T-helper 17 cell (primary cell): ENCODE results near the gene DPRX. TPM values are rescaled to one million over a fixed set of nuclear protein-coding genes. Genes with fewer than 3 reads are reported as not detected.
"Not testable (repeated sequence)": the region's sequence is repeated elsewhere in the genome, so short reads cannot be mapped to it uniquely, and the experiment has no call there.

Source experiments
- ATAC-seq: fragments of 150-1000 bp; cut with Tn5 transposase; 2 replicates; pipeline ENCODE4 v1.10.0; 2021; ENCODE audit warnings: mild to moderate bottlenecking, moderate library complexity
- DNase-seq, 3 donors: peaks; one replicate each; pipeline versions ENCODE4 v3.0.0 to v3.0.0-alpha.2; 2020 to 2021
- H3K9me3 ChIP-seq: one replicate; pipeline ENCODE4 v1.7.0; 2013; ENCODE audit warnings: low read length, mild to moderate bottlenecking; ENCODE audit not compliant: control insufficient read depth, poor library complexity, severe bottlenecking
- H3K27ac Mint-ChIP-seq: one replicate; pipeline ENCODE4 v1.8.0; 2022; ENCODE audit warnings: mild to moderate bottlenecking, moderate library complexity, mixed read lengths
- H3K27me3 Mint-ChIP-seq: one replicate; pipeline ENCODE4 v1.8.0; 2022; ENCODE audit warnings: mixed read lengths
- H3K36me3 Mint-ChIP-seq: one replicate; pipeline ENCODE4 v1.8.0; 2022; ENCODE audit warnings: low read depth, mixed read lengths
- H3K4me1 Mint-ChIP-seq: one replicate; pipeline ENCODE4 v1.8.0; 2022; ENCODE audit warnings: mild to moderate bottlenecking, mixed read lengths
- H3K4me3 Mint-ChIP-seq: one replicate; pipeline ENCODE4 v1.8.0; 2022; ENCODE audit warnings: mild to moderate bottlenecking, moderate library complexity, mixed read lengths
- total RNA-seq, 4 donors: library from RNA in 2 of 4; stranded (reverse) in 2 of 4; gene quantifications; one replicate each; pipeline ENCODE4 v1.2.3 and lab custom pipeline; 2022 to 2026

DPRX gene
- total RNA-seq, 2 donors from 2014 or later: not detected

- DNase-seq (no peak), ATAC-seq (no peak)
- Mint-ChIP-seq H3K27me3 (no peaks in the 10 kb centered on the region), H3K4me3 (no peak overlapping the region), H3K36me3 (peaks cover 2% of the 10 kb centered on the region), H3K4me1 (no peaks in the 10 kb centered on the region), H3K27ac (no peak overlapping the region)
- no peaks in the 10 kb centered on the region for H3K9me3 ChIP-seq
These were observed 23.4 kb downstream of the DPRX start for GRCh38 chr19:53655042-53655665.

GRCh38 chr19:53657330-53657729 is 25.5 kb downstream of the DPRX start:
- no peaks in the 10 kb centered on the region for H3K27me3 Mint-ChIP-seq
- H3K9me3 ChIP-seq: no peaks in the 10 kb centered on the region
- H3K36me3 Mint-ChIP-seq: peaks cover 2% of the 10 kb centered on the region
- no peak overlapping the region for H3K4me3 Mint-ChIP-seq
- no peaks in the 10 kb centered on the region for H3K4me1 Mint-ChIP-seq
- ATAC-seq: no peak
- no peak for DNase-seq
- no peak overlapping the region for H3K27ac Mint-ChIP-seq

- Mint-ChIP-seq H3K27ac (no peak overlapping the region), H3K36me3 (peaks cover 1% of the 10 kb centered on the region), H3K4me3 (no peak overlapping the region), H3K4me1 (no peaks in the 10 kb centered on the region), H3K27me3 (no peaks in the 10 kb centered on the region)
- no peaks in the 10 kb centered on the region for H3K9me3 ChIP-seq
- DNase-seq (no peak), ATAC-seq (no peak)
These were observed 26.0 kb downstream of the DPRX start for GRCh38 chr19:53657778-53658177.

- H3K4me1 Mint-ChIP-seq: no peaks in the 10 kb centered on the region
These were observed 27.5 kb downstream of the DPRX start for GRCh38 chr19:53659292-53659691.

GRCh38 chr19:53660584-53660983 is 28.8 kb downstream of the DPRX start:
- DNase-seq: no peak
- H3K36me3 Mint-ChIP-seq: no peaks in the 10 kb centered on the region
- no peaks in the 10 kb centered on the region for H3K4me1 Mint-ChIP-seq
- H3K27me3 Mint-ChIP-seq: no peaks in the 10 kb centered on the region
- no peak for ATAC-seq
- H3K4me3 Mint-ChIP-seq: no peak overlapping the region
- no peaks in the 10 kb centered on the region for H3K9me3 ChIP-seq
- H3K27ac Mint-ChIP-seq: no peak overlapping the region

More at GRCh38 chr19:53659292-53659691, 27.5 kb downstream of the DPRX start:
- Mint-ChIP-seq H3K27ac (no peak overlapping the region), H3K36me3 (no peaks in the 10 kb centered on the region), H3K4me3 (no peak overlapping the region), H3K27me3 (no peaks in the 10 kb centered on the region)
- DNase-seq (no peak), ATAC-seq (no peak)
- no peaks in the 10 kb centered on the region for H3K9me3 ChIP-seq

- Mint-ChIP-seq H3K27ac (no peak overlapping the region), H3K27me3 (no peaks in the 10 kb centered on the region)
These were observed 30.4 kb downstream of the DPRX start for GRCh38 chr19:53662209-53662608.

GRCh38 chr19:53664152-53664551 is 32.4 kb downstream of the DPRX start:
- Mint-ChIP-seq H3K27ac (no peak overlapping the region), H3K27me3 (no peaks in the 10 kb centered on the region), H3K4me1 (no peaks in the 10 kb centered on the region)

More at GRCh38 chr19:53662209-53662608, 30.4 kb downstream of the DPRX start:
- no peak overlapping the region for H3K4me3 Mint-ChIP-seq
- DNase-seq (no peak), ATAC-seq (no peak)
- H3K9me3 ChIP-seq: no peaks in the 10 kb centered on the region
- no peaks in the 10 kb centered on the region for H3K4me1 Mint-ChIP-seq
- no peaks in the 10 kb centered on the region for H3K36me3 Mint-ChIP-seq

GRCh38 chr19:53664760-53665159 is 33.0 kb downstream of the DPRX start:
- ATAC-seq: no peak

More at GRCh38 chr19:53664152-53664551, 32.4 kb downstream of the DPRX start:
- no peak for DNase-seq
- no peaks in the 10 kb centered on the region for H3K9me3 ChIP-seq
- no peak for ATAC-seq
- H3K4me3 Mint-ChIP-seq: no peak overlapping the region
- no peaks in the 10 kb centered on the region for H3K36me3 Mint-ChIP-seq

GRCh38 chr19:53666331-53666730 is 34.5 kb downstream of the DPRX start:
- H3K9me3 ChIP-seq, H3K4me1 Mint-ChIP-seq, H3K36me3 Mint-ChIP-seq, H3K27me3 Mint-ChIP-seq, H3K4me3 Mint-ChIP-seq, DNase-seq, ATAC-seq, H3K27ac Mint-ChIP-seq: not testable (repeated sequence)

More at GRCh38 chr19:53664760-53665159, 33.0 kb downstream of the DPRX start:
- Mint-ChIP-seq H3K4me1 (no peaks in the 10 kb centered on the region), H3K36me3 (no peaks in the 10 kb centered on the region), H3K4me3 (no peak overlapping the region), H3K27me3 (no peaks in the 10 kb centered on the region), H3K27ac (no peak overlapping the region)
- no peaks in the 10 kb centered on the region for H3K9me3 ChIP-seq
- no peak for DNase-seq

- not testable (repeated sequence) for H3K4me1 Mint-ChIP-seq, H3K36me3 Mint-ChIP-seq, H3K4me3 Mint-ChIP-seq, H3K27ac Mint-ChIP-seq, ATAC-seq, H3K27me3 Mint-ChIP-seq, H3K9me3 ChIP-seq, DNase-seq
These were observed 37.0 kb downstream of the DPRX start for GRCh38 chr19:53668804-53669203.

GRCh38 chr19:53670345-53670744 is 38.5 kb downstream of the DPRX start:
- no peak overlapping the region for H3K27ac Mint-ChIP-seq
- H3K36me3 Mint-ChIP-seq: peaks cover 2% of the 10 kb centered on the region
- DNase-seq: no peak
- H3K9me3 ChIP-seq: no peaks in the 10 kb centered on the region
- H3K4me1 Mint-ChIP-seq: no peaks in the 10 kb centered on the region
- no peak overlapping the region for H3K4me3 Mint-ChIP-seq
- no peaks in the 10 kb centered on the region for H3K27me3 Mint-ChIP-seq
- no peak for ATAC-seq

- no peaks in the 10 kb centered on the region for H3K9me3 ChIP-seq
- peaks cover 2% of the 10 kb centered on the region for H3K36me3 Mint-ChIP-seq
These were observed 39.9 kb downstream of the DPRX start for GRCh38 chr19:53671663-53672062.

More at GRCh38 chr19:53671663-53672062, 39.9 kb downstream of the DPRX start:
- no peaks in the 10 kb centered on the region for H3K4me1 Mint-ChIP-seq
- no peak for DNase-seq
- no peak for ATAC-seq
- no peaks in the 10 kb centered on the region for H3K27me3 Mint-ChIP-seq
- H3K27ac Mint-ChIP-seq: no peak overlapping the region
- H3K4me3 Mint-ChIP-seq: no peak overlapping the region
